ENCODE data around the gene RPH3AL.

RPH3AL gene

DNA sequence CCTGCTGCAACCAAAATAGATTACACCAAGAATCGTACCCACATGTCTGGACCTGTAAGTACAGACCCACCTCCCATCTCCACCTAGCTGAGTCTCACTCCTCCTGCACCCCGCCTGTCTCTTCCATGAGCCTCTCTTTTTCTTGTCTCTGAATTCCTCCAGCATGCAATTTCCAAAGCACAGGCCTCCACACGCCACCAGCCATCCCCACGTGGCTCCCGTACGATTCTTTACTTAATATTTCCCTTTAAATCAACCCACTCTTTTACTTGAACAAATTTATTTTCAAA, 1.2 kb downstream of the RPH3AL start:
- DNase-seq, result no peak

DNA sequence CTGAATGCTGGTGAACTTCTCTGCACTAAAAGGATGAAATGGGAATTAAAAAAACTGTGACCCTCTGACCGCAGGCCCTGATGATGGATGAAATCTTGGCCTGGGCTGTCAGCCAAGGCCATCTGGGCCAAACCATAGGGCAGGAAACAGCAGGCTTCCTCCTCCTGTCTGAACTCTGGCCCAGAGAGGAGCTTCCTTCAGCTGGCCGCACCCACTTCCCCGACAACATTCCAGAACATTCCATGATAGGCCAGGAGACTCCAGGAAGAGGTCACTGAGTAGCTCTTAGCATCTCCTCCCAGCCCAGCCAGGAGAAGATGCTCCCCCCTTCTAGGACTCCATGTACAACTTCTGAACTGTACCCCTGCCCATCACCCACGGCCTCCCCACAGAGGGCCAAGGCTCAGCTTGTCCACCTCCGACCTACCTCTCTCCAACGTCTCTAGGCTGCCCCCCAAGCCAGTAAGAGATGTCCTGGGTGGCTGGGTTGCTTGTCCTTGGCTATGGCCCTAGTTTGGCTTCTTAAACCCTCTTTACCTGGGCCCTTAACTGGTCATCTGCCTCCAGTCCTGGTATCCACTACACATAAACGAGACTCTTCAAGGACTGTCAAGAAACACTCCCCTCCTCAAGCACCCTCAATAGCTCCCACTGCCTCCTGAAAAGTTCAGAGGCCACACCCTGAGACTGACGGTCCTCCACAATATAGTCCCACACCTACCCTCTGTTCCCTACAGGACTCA, 1.7 kb downstream of the RPH3AL start:
- DNase-seq, result no peak

DNA sequence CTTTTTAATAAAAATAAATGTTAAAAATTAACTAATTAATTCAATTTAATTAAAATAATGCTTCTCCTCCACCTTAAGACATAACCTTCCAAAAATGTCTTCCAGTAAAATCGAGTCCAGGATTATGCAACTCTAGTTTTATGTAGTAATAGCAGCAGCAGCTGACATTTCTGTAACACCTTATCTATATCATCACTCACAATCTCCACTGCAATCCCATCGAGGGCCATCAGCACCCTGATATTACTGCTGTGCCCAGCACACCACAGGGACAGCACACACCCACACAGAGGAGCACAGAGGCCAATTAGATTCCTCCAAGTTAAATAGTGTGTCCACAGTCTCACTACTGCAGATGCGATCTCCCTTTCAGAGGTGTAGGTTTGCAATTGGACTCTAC, 2.9 kb downstream of the RPH3AL start:
- no peak for DNase-seq

DNA sequence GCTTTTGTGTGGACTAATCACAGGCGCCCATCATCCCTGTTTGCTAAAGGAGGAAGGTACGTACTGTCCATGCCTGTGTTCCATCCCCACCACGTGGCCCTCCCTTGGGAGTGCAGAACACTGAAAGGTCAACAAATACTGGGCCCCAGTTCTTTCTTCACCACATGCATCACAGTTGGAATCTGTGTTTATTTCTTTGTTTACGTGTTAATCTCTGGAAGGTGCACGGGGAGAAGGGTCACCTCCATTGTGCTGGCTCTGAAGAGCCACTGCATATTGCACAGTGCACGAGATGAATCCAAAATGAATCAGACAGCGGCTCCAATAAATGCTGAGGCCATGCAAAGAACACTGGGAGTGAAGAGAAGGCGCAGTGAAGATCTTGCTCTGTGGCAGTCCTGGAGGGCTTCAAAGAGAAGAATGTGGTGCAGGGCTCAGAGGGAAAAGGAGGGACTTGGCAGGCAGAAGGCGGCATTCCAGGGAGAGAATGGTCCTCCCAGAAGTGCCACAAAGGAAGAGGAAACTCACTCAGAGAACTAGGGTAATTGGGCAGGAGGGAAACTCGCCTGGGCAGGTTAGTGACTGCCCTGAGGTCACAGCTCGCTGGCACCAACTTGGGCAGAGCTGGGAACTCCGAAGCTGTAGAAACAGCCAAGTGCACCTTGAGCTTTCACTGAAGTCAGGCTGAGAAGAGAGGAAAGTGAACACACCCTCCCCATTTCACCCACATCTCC, 3.7 kb downstream of the RPH3AL start:
- DNase-seq, result no peak

DNA sequence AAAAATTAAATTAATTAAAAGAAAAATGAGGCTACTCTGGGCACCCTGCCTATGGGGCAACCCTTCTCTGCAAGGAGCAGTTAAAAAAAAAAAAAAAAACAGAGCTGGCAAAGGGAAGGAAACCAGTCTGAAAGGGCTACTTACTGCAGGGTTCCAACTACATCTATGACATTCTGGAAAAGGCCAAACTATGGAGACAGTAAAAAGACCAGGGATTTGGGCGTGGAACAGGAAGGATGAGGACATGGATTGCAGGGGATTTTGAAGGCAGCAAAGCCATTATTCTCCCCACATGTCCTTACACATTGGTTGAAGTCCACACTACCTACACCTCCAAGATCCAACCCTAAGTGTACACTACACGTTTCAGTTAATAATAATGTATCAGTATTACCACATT, 4.6 kb downstream of the RPH3AL start:
- no peak for DNase-seq

DNA sequence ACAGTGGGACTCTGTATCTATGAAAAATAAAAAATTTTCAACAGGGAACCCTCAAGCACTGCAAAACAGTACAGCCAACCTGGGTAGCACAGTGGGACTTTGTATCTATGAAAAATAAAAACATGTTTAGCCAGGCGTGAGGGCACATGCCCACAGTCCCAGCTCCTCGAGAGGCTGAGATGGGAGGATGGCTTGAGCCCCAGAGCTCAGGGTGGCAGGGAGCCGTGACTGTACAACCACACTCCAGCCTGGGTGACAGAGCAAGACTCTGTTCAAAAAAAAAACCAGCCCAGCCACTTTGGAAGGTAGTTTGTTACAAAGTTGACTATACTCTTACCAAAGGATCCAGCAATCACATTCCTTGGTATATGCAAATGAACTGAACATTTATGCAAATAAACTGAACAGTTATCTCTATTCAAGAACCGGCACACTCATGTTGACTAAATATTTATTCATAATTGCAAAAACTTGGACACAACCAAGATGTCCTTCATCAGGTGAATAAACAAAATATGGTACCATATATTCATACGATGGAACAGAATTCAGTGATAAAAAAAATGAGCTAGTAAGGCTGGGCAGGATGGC, 5.2 kb downstream of the RPH3AL start:
- no peak for DNase-seq

DNA sequence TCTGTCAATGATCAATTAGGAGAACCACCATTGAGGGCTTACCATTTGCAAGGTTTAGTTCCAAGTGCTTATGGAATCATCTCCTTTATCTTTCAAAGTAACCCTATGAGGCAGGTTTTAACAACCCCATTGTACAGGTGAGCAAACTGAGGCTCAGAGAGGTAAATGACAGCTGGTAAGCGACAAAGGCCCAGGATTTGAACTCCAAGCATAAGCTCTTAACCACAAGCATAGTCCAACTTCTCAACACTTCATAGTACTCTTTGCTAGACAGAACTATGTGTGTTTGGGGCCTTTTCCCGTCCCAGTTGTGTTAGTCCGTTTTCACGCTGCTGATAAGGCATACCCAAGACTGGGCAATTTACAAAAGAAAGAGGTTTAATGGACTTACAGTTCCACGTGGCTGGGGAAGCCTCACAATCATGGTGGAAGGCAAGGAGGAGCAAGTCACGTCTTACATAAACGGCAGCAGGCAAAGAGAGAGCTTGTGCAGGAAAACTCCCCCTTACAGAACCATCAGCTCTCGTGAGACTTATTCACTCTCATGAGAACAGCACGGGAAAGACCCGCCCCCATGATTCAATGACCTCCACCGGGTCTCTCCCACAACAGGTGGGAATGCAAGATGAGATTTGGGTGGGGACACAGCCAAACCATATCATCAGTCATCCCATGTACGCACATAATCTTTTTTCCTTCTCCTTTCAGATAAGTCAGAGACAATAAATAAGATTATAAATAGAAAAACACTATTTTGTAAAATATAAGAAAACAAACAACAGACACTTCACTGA, 6.4 kb downstream of the RPH3AL start:
- DNase-seq, result no peak

DNA sequence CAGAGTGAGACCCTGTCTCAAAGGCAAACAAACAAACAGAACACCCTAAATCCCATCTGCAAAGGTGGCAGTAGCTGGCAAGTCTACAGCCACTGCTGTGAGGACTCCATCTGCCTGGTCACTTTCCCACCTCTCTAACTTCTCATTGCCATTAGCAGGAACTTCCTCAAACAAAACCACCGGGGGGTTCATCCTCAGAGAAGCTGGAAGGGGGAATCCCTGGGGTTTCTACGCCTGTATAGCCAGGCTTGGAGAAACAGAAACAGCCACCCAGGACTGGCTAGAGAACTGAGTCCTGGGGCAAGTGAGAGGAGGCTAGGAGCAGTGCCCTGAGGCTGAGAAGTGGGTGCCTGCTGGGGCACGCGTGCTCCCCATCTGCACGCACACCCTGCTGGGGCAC, 7.3 kb downstream of the RPH3AL start:
- DNase-seq, result no peak

DNA sequence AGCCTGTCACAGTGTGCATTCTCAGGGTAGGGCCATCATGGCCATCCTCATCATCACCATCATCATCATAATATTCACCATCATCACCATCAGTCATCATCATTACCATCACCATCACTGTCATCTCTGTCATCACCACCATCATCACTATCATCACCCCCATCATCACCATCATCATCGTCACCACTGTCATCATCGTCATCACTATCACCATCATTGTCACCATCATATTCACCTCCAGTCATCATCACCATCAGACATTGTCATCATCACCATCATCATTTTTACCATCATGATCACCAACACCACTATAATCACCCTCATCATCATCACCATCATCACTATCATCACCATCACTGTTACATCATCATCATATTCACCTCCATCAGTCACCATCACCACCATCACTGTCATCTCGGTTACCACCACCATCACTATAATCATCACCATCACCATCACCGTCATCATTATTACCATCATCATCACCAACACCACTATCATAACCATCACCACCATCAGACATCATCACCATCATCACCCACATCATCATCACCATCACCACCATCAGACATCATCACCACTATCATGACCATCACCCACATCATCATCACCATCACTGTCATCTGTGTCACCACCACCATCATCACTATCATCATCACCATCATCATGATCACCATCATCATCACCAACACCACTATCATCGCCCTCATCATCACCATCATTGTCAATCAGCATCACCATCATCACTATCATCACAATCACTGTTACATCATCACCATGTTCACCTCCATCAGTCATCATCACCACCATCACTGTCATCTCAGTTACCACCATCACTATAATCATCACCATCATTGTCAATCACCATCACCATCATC, 8.5 kb downstream of the RPH3AL start:
- DNase-seq, result no peak

DNA sequence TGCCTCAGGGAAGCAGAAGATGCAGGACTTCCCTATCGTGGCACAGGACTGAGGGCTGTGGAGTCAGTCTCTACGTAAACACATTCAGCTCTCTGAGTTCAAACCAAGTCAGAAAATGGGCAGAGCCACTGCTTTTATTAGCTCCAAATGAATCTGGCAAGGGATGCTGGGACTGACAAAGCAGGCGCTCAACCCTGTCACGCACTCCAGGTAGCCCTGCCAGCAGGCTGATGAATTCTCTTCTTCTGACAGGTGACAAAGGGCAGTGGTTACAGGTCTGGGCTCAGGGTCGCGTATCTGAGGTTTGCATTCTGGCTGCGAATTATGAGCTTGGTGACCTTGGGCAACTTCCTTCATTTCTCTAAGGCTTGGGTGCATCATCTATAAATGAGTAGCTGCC, 9.4 kb downstream of the RPH3AL start:
- no peak for DNase-seq

DNA sequence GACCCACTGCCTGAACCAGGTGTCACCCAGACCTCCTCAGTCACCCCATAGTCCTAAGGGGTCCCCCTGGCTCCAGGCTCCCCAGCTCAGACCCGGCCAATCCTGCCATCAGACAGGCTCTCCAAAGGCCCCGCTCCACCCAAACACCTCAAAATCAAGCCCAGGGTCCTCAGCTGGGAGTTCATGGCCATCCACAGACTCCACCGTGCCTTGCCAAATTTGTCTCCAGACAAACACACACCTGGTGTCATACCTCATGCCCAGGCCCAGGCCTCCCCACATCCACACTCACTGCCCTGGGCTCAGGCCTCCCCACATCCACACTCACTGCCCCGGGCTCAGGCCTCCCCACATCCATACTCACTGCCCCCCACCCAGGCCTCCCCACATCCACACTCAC, 12.5 kb downstream of the RPH3AL start:
- no peak for DNase-seq

DNA sequence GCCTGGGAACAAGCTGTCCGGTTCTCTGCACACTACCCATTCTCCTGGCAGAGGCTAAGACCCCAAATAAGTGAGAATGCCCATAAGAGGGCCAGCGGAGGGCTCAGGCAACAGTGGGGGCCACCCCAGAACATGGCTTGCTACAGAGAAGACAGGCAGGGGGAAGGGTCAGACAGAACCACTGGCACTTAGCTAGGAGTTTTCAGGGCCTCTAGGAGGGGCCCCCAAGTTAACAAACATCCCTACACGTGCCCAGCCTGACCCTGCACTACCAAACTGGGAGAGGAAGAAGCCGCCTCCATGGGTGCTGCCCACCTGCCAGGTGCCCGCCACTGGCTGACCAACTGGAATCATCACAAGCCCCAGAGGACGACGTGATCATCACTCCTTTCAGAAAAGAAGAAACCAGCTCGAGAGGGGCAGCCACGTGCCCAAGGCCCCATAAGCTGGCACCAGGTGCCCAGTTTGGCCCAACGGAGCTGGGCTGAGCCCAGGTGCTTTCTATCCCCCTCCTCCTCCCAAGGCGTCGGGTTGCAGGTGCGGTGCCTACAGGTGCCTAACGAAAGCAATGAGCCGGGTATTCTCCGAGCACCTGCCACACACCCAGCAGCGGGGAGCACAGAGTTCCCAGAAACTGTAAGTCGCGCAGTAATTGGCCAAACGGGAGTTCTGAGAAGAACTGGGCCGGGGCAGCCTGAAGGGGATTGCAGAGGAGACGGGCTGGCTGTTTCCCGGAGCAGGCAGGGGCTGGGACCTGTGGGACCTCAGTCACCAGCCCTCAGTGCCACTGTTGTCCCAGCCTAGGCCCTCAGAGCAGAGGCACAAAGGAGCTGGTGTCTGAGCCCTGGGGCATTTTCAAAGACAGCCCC, 13.2 kb downstream of the RPH3AL start:
- no peak for DNase-seq

DNA sequence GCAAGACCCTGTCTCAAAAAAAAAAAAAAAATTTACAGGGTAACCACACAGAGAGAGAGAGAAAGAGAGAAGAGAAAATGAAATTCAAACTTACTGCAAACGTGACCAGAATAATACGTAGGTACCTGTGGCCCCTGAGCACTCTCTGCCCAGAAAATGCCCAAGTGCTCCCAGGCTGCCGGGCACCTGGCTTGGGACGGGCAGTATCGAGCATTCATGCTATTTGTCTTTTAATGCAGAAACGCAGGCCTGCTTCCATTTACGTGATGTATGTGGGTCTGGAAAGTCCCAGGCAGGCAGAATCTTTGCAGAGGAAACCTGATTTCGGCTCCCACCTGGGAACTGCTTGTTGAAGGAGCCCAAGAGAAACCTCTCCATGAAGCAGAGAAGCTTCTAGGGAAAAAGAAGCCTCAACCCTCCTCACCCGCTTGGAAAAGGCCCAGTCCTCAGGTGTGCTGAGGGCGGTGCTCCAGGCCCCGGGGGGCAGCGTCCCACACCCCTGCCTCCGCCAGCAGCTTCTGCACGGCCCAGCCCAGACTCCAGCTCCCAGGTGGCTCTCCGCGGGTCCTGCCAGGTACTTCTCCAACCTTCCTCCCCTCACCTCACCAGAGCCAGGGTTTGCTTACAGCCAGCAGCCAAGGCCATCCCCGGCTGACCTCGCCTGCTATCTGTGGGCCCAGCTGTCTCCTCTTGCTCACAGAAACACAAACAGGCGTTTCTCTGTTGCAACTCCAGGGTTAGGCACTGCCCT, 14.0 kb downstream of the RPH3AL start:
- no peak for DNase-seq

DNA sequence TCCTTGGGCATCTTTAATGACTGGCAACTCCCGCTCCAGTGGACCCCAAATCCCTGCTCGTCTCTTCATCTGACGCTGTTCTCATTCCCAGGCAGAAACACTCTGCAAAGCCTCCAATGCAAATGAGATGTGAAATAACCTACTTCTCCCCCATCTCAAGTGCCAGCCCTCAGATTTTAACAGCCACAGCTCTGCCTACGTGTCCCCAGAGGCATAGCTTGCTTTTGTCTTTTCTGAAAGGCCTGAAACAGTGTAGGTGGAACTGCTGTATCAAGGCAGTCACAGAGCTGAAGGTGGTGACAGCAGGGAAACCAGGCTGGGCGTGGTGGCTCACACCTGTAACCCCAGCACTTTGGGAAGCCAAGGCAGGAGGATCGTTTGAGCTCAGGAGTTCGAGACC, 14.7 kb downstream of the RPH3AL start:
- no peak for DNase-seq

DNA sequence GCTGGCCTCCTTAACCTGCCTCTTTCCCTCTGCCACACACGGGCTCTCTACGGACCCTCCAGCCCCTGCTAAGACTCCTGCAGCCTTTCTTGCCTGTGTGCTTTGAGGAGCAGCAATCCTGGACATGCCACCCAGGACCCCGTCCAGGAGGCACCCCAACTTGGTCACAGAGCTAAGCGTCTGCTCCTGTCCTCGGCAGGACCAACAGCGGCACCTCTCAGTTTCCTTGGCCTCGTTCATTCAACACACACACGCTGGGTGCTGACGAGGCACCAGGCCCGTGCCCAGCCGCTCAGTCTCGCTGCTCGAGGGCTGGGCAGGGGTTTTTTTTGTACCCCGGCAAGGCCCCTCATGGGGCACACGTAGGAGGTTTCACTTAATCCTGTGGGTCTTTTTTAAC, 15.2 kb downstream of the RPH3AL start:
- DNase-seq, result no peak

DNA sequence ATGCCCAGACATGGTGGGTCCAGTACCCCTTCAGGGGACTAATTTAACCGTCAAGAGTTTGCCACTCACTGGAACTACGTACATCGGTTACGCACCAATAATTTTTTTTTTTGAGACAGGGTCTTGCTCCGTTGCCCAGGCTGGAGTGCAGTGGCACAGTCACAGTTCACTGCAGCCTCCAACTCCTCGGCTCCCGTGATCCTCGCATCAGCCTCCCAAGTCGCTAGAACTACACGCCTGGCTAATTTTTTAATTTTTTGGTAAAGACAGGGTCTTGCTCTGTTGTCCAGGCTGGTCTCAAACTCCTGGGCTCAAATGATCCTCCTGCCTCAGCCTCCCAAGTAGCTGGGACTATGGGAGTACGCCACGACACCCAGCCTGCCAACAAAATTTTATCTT, 15.6 kb downstream of the RPH3AL start:
- DNase-seq, result no peak

DNA sequence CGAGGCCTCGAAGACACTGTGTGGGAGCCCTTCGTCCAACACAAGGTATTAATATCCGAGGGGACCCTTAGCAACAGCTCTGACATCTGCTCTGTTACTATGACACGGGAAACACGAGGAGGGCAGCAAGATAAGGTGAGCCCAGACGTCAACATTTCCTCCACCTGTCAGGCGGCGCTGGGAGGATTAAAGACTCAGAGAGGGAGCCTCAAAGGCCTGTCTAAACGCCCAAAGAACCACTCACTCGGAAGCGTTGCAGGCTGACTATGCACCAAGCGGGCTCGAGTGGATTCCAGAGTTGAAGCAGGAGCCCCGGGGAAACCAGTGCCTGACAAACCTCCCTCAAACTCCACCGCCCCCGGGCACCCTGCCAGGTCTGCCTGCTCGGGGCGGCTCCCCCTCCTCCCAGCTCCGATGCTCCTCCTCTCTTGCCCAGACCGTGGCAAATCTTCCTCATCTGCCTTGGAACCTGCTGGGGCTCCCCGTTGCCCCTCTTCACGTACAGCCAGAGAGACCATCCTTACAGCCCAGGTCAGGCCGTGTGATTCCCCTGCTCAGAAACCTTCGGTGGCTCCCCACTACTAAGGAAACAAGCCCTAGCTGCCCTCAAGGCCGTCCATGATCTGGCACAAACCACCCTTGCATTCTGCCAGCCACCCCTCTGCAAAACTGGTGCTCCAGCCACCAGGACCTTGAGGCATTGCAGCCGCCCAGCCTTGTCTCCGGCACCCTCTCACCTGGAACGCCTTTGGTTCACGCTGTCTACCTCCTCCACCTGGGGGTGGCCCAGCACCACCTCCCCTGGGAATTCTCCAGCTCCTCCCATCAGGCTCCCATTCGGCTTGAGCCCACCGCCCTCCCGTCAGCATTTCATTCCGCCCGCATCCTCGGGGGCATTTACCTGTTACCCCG, 16.2 kb downstream of the RPH3AL start:
- DNase-seq, result no peak

DNA sequence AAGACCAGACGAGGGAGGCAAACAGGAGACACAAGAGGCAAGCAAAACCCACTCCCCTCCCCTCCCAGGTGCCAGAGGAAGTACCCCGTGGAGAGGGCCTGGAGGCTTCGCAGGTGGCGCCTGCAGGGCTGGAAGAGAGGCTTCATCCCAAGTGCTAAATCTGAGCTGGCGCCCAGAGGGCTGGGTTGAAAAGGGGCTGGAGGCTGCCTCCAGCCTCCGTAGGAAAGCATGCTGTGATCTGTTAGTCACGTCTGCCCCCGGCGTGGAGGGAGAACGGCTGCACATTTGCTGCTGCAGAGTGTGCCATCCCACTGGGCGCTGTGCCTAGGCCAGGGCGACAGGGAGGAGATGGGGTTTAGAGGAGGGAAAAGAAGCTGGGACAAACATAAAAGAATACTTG, 16.9 kb downstream of the RPH3AL start:
- DNase-seq, result no peak

DNA sequence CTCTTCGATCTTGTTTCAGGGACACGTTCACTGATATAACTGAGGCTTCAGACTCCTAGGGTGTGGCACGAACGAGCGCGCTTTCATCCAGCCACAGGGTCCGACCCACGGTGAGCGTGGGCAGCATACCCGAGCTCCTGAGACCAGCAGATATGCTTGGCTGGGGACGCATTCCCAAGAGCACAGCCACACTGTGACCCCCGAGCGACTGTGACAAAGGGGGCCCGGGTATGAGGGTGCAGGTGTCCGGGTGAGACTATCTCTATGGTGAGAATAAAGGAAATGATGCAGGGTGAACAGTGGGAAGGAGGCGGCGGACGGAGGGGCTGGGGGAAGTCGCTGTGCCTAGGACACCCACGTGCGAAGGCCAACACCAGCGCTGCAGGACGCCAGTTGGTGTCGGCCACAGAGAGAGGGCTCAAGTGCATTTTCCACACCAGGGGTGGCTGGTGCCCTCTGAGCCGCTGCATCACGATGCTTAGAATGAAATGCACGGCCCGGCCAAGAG, 17.6 kb downstream of the RPH3AL start:
- DNase-seq, result no peak
